GM23338 (cell line): ENCODE results near the gene KDR. TPM values are rescaled to one million over a fixed set of nuclear protein-coding genes. Genes with fewer than 3 reads are reported as not detected.

Source experiments
- ATAC-seq: fragments of 200-7000 bp; cut with Tn5 transposase; 3 replicates; pipeline ENCODE4 v1.9.1; 2020
- DNase-seq: peaks from one replicate; pipeline ENCODE4 v3.0.0-alpha.2; 2015; ENCODE audit warnings: low spot score
- H2AFZ ChIP-seq: fragments of 200-600 bp; sonication (generic); 2 replicates; pipeline ENCODE4 v1.8.0; 2016; ENCODE audit warnings: antibody characterized with exemption, mild to moderate bottlenecking, moderate library complexity
- H3F3A ChIP-seq: fragments of 200-600 bp; sonication (generic); replicated peaks from 2 replicates; pipeline ENCODE4 v1.8.0; 2017; ENCODE audit warnings: antibody characterized with exemption, mixed run types, low read depth
- H3K27ac ChIP-seq: fragments of 200-600 bp; sonication (generic); 2 replicates; pipeline ENCODE4 v1.6.1; 2016; ENCODE audit warnings: low read depth
- H3K27me3 ChIP-seq: fragments of 200-600 bp; sonication (generic); 2 replicates; pipeline ENCODE4 v1.8.0; 2016; ENCODE audit warnings: mild to moderate bottlenecking, mixed run types, moderate library complexity; ENCODE audit not compliant: insufficient read depth
- H3K36me3 ChIP-seq: fragments of 200-600 bp; sonication (generic); 2 replicates; pipeline ENCODE4 v1.8.0; 2016; ENCODE audit warnings: mild to moderate bottlenecking; ENCODE audit not compliant: insufficient read depth
- H3K4me1 ChIP-seq: fragments of 200-600 bp; sonication (generic); 2 replicates; pipeline ENCODE4 v1.8.0; 2016; ENCODE audit warnings: mild to moderate bottlenecking, moderate library complexity; ENCODE audit not compliant: insufficient read depth
- H3K4me2 ChIP-seq: fragments of 200-600 bp; sonication (generic); 2 replicates; pipeline ENCODE4 v1.7.1; 2017; ENCODE audit warnings: mixed run types
- H3K4me3 ChIP-seq: fragments of 200-600 bp; sonication (generic); 2 replicates; pipeline ENCODE4 v1.6.1; 2016; ENCODE audit warnings: mixed run types
- H3K79me2 ChIP-seq: fragments of 200-600 bp; sonication (generic); replicated peaks from 2 replicates; pipeline ENCODE4 v1.8.0; 2017; ENCODE audit warnings: mild to moderate bottlenecking; ENCODE audit not compliant: insufficient read depth
- H3K9me2 ChIP-seq: fragments of 200-600 bp; sonication (generic); 2 replicates; pipeline ENCODE4 v1.8.0; 2017; ENCODE audit not compliant: insufficient read depth
- H4K20me1 ChIP-seq: fragments of 200-600 bp; sonication (generic); replicated peaks from 2 replicates; pipeline ENCODE4 v1.8.0; 2017; ENCODE audit warnings: mild to moderate bottlenecking; ENCODE audit not compliant: insufficient read depth
- H3K27ac Mint-ChIP-seq: 2 replicates; pipeline ENCODE4 v1.8.0; 2020; ENCODE audit warnings: inconsistent platforms, mild to moderate bottlenecking, moderate library complexity, mixed read lengths
- H3K27me3 Mint-ChIP-seq: 3 replicates; pipeline ENCODE4 v1.8.0; 2022; ENCODE audit warnings: low read depth, mild to moderate bottlenecking, moderate library complexity, mixed read lengths, inconsistent platforms; ENCODE audit not compliant: insufficient read depth, poor library complexity
- H3K36me3 Mint-ChIP-seq: 3 replicates; pipeline ENCODE4 v1.8.0; 2021; ENCODE audit warnings: low read depth, mild to moderate bottlenecking, inconsistent platforms, moderate library complexity, mixed read lengths
- H3K4me1 Mint-ChIP-seq: 3 replicates; pipeline ENCODE4 v1.8.0; 2020; ENCODE audit warnings: mild to moderate bottlenecking, inconsistent platforms, mixed read lengths
- H3K4me3 Mint-ChIP-seq: 3 replicates; pipeline ENCODE4 v1.8.0; 2021; ENCODE audit warnings: moderate library complexity, mild to moderate bottlenecking, inconsistent platforms, mixed read lengths
- H3K9me3 Mint-ChIP-seq: 3 replicates; pipeline ENCODE4 v1.8.0; 2020; ENCODE audit warnings: moderate library complexity, mild to moderate bottlenecking, inconsistent platforms, mixed read lengths
- CREB1 ChIP-seq: fragments of 250-450 bp; sonication (Bioruptor Pico); IDR thresholded peaks from 2 replicates; pipeline ENCODE4 v1.5.0; 2020; ENCODE audit warnings: low read depth, mild to moderate bottlenecking, moderate library complexity
- EZH2 ChIP-seq: fragments of 200-600 bp; sonication (generic); IDR thresholded peaks from one replicate; pipeline ENCODE4 v1.8.0; 2017; ENCODE audit warnings: antibody characterized with exemption, mild to moderate bottlenecking, low read depth; ENCODE audit not compliant: unreplicated experiment
- EZH2phosphoT487 ChIP-seq: fragments of 200-600 bp; sonication (generic); IDR thresholded peaks from one replicate; pipeline ENCODE4 v1.8.1; 2018; ENCODE audit warnings: antibody characterized with exemption; ENCODE audit not compliant: unreplicated experiment
- JUNB ChIP-seq: IDR thresholded peaks from one replicate; pipeline ENCODE4 v1.6.1; 2016; ENCODE audit warnings: antibody characterized with exemption; ENCODE audit not compliant: unreplicated experiment
- NANOG ChIP-seq: IDR thresholded peaks from 2 replicates; pipeline ENCODE4 v1.6.1; 2016; ENCODE audit warnings: antibody characterized with exemption, borderline replicate concordance
- POLR2AphosphoS5 ChIP-seq: IDR thresholded peaks from 2 replicates; pipeline ENCODE4 v1.6.1; 2016; ENCODE audit warnings: antibody characterized with exemption, low read depth
- STAT1 ChIP-seq: IDR thresholded peaks from one replicate; pipeline ENCODE4 v1.6.1; 2016; ENCODE audit warnings: antibody characterized with exemption; ENCODE audit not compliant: unreplicated experiment
- ZNF114 ChIP-seq: fragments of 250-450 bp; sonication (Bioruptor Pico); IDR thresholded peaks from 2 replicates; pipeline ENCODE4 v1.5.0; 2020; ENCODE audit warnings: mild to moderate bottlenecking, moderate library complexity
- ZNF331 ChIP-seq: fragments of 250-450 bp; sonication (Bioruptor Pico); IDR thresholded peaks from 2 replicates; pipeline ENCODE4 v1.5.0; 2020; ENCODE audit warnings: low read depth, mild to moderate bottlenecking, moderate library complexity
- polyA plus RNA-seq: library from polyadenylated mRNA; unstranded; fragments of >200 nt; fragmentation: Nextera tagmentation; extraction: Ambion mirVana; gene quantifications from 2 replicates; pipeline ENCODE4 v1.2.1, GENCODE V29; 2016
- total RNA-seq: library from RNA; depleted of rRNA; stranded (reverse); fragments of >200 nt; shearing (Covaris generic); gene quantifications from 2 replicates; pipeline ENCODE4 v1.2.3, GENCODE V29; 2014
- TF ChIP-seq, protein P1 (sequence below): fragments of 250-450 bp; sonication (Bioruptor Pico); IDR thresholded peaks from 2 replicates; pipeline ENCODE4 v1.5.0; 2020; ENCODE audit warnings: mild to moderate bottlenecking, moderate library complexity
- TF ChIP-seq, protein P2 (sequence below), 2 experiments: fragments of 200-600 bp in 1 of 2; sonication (generic) in 1 of 2; conservative IDR thresholded peaks; 2 replicates each; pipeline versions ENCODE4 v1.5.1 to v1.6.1; 2016 to 2017; ENCODE audit warnings: antibody characterized with exemption in 2 of 2, low read depth in 2 of 2, mild to moderate bottlenecking in 2 of 2, moderate library complexity in 1 of 2
- TF ChIP-seq, protein P3 (sequence below): IDR thresholded peaks from 2 replicates; pipeline ENCODE4 v1.6.1; 2016; ENCODE audit warnings: antibody characterized with exemption

Gene KDR
- total and polyA plus RNA-seq, 2 experiments from 2014 or later, result 27.9 to 109 TPM

DNA sequence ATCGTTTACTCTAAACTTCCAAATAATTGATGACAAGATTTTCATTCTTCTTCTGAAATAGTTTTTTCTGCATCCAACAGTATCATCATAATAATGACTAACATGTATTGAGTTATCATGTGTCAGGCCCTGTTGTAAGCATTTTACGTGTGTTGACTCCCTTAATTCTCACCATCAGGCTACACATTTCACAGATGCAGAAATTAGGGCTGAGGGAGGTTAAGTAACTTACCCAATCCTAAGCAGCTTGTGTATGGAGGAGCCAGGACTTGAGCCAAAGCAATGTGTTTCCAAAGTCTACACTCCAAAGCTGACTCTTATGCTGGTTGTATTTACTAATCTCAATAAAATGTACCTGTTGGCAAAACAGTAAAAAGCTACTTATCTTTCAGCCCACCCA, 11.2 kb upstream of the KDR start:
- ATAC-seq, result no peak
- TF ChIP-seq ZNF114 (CRISPR knock-in tag) (no peak), CREB1 (no peak)
- Histone ChIP-seq H3K9me2 (peaks cover 11% of the 10 kb centered on the region), H3K4me1 (peaks cover 17% of the 10 kb centered on the region), H3K4me3 (no peak overlapping the region), H2AFZ (no peak overlapping the region), H3F3A (no peaks in the 10 kb centered on the region), H4K20me1 (no peaks in the 10 kb centered on the region), H3K79me2 (no peaks in the 10 kb centered on the region), H3K27ac (no peak overlapping the region), H3K36me3 (no peaks in the 10 kb centered on the region), H3K4me2 (no peak overlapping the region), H3K27me3 (no peaks in the 10 kb centered on the region)
- DNase-seq, result no peak
- Mint-ChIP-seq H3K27me3 (no peaks in the 10 kb centered on the region), H3K9me3 (no peaks in the 10 kb centered on the region), H3K4me3 (no peak overlapping the region), H3K36me3 (peaks cover 6% of the 10 kb centered on the region; the same call in 2 of the 3 replicates), H3K4me1 (peaks cover 28% of the 10 kb centered on the region), H3K27ac (no peak overlapping the region)

DNA sequence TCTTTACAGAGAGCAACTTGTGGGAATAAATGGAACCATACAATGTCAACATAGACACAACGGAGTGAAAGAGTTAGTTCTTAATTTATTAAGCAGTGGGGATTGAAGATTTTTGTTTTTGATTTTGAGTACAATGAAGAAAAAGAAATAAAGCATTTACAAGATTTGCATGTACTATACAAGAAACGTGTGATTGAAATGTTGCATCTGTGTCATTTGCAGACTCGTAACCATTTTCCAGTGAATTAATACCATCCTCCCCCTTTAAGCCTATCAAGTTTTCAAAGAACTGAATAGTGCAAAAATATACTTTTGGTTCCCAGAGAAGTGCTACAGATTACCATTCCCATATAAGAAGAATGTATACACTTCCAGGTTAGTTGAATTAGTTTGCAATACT, 8.6 kb upstream of the KDR start:
- H3K27ac Mint-ChIP-seq, result peak overlapping the region; percentile 91
- DNase-seq, result no peak
- TF ChIP-seq, protein P1, sequence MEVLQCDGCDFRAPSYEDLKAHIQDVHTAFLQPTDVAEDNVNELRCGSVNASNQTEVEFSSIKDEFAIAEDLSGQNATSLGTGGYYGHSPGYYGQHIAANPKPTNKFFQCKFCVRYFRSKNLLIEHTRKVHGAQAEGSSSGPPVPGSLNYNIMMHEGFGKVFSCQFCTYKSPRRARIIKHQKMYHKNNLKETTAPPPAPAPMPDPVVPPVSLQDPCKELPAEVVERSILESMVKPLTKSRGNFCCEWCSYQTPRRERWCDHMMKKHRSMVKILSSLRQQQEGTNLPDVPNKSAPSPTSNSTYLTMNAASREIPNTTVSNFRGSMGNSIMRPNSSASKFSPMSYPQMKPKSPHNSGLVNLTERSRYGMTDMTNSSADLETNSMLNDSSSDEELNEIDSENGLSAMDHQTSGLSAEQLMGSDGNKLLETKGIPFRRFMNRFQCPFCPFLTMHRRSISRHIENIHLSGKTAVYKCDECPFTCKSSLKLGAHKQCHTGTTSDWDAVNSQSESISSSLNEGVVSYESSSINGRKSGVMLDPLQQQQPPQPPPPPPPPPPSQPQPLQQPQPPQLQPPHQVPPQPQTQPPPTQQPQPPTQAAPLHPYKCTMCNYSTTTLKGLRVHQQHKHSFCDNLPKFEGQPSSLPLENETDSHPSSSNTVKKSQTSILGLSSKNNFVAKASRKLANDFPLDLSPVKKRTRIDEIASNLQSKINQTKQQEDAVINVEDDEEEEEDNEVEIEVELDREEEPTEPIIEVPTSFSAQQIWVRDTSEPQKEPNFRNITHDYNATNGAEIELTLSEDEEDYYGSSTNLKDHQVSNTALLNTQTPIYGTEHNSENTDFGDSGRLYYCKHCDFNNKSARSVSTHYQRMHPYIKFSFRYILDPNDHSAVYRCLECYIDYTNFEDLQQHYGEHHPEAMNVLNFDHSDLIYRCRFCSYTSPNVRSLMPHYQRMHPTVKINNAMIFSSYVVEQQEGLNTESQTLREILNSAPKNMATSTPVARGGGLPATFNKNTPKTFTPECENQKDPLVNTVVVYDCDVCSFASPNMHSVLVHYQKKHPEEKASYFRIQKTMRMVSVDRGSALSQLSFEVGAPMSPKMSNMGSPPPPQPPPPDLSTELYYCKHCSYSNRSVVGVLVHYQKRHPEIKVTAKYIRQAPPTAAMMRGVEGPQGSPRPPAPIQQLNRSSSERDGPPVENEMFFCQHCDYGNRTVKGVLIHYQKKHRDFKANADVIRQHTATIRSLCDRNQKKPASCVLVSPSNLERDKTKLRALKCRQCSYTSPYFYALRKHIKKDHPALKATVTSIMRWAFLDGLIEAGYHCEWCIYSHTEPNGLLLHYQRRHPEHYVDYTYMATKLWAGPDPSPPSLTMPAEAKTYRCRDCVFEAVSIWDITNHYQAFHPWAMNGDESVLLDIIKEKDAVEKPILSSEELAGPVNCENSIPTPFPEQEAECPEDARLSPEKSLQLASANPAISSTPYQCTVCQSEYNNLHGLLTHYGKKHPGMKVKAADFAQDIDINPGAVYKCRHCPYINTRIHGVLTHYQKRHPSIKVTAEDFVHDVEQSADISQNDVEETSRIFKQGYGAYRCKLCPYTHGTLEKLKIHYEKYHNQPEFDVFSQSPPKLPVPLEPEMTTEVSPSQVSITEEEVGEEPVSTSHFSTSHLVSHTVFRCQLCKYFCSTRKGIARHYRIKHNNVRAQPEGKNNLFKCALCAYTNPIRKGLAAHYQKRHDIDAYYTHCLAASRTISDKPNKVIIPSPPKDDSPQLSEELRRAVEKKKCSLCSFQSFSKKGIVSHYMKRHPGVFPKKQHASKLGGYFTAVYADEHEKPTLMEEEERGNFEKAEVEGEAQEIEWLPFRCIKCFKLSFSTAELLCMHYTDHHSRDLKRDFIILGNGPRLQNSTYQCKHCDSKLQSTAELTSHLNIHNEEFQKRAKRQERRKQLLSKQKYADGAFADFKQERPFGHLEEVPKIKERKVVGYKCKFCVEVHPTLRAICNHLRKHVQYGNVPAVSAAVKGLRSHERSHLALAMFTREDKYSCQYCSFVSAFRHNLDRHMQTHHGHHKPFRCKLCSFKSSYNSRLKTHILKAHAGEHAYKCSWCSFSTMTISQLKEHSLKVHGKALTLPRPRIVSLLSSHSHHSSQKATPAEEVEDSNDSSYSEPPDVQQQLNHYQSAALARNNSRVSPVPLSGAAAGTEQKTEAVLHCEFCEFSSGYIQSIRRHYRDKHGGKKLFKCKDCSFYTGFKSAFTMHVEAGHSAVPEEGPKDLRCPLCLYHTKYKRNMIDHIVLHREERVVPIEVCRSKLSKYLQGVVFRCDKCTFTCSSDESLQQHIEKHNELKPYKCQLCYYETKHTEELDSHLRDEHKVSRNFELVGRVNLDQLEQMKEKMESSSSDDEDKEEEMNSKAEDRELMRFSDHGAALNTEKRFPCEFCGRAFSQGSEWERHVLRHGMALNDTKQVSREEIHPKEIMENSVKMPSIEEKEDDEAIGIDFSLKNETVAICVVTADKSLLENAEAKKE (CRISPR knock-in tag), result no peak
- TF ChIP-seq NANOG (no peak), JUNB (no peak), POLR2AphosphoS5 (no peak), EZH2 (no peak), EZH2phosphoT487 (no peak), CREB1 (no peak), ZNF331 (no peak), STAT1 (no peak), ZNF114 (CRISPR knock-in tag) (no peak)
- TF ChIP-seq, protein P2, sequence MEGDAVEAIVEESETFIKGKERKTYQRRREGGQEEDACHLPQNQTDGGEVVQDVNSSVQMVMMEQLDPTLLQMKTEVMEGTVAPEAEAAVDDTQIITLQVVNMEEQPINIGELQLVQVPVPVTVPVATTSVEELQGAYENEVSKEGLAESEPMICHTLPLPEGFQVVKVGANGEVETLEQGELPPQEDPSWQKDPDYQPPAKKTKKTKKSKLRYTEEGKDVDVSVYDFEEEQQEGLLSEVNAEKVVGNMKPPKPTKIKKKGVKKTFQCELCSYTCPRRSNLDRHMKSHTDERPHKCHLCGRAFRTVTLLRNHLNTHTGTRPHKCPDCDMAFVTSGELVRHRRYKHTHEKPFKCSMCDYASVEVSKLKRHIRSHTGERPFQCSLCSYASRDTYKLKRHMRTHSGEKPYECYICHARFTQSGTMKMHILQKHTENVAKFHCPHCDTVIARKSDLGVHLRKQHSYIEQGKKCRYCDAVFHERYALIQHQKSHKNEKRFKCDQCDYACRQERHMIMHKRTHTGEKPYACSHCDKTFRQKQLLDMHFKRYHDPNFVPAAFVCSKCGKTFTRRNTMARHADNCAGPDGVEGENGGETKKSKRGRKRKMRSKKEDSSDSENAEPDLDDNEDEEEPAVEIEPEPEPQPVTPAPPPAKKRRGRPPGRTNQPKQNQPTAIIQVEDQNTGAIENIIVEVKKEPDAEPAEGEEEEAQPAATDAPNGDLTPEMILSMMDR (conservative IDR thresholded peaks at IDR 0.05; ENCODE audit: low read depth in 2 of 2), result no peak
- TF ChIP-seq, protein P3, sequence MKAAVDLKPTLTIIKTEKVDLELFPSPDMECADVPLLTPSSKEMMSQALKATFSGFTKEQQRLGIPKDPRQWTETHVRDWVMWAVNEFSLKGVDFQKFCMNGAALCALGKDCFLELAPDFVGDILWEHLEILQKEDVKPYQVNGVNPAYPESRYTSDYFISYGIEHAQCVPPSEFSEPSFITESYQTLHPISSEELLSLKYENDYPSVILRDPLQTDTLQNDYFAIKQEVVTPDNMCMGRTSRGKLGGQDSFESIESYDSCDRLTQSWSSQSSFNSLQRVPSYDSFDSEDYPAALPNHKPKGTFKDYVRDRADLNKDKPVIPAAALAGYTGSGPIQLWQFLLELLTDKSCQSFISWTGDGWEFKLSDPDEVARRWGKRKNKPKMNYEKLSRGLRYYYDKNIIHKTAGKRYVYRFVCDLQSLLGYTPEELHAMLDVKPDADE, result no peak

More for the DNA sequence above, 8.6 kb upstream of the KDR start:
- Histone ChIP-seq H3K27me3 (no peaks in the 10 kb centered on the region), H2AFZ (no peak overlapping the region), H3F3A (no peaks in the 10 kb centered on the region), H3K79me2 (no peaks in the 10 kb centered on the region), H3K36me3 (no peaks in the 10 kb centered on the region), H3K4me2 (peak overlapping the region; percentile 46; the same call in 1 of the 2 replicates), H3K27ac (peak overlapping the region; percentile 89; the same call in 1 of the 2 replicates), H3K4me1 (peaks cover 24% of the 10 kb centered on the region), H3K9me2 (peaks cover 11% of the 10 kb centered on the region), H4K20me1 (no peaks in the 10 kb centered on the region), H3K4me3 (no peak overlapping the region)
- peaks cover 7% of the 10 kb centered on the region; the same call in 2 of the 3 replicates for H3K9me3 Mint-ChIP-seq
- no peaks in the 10 kb centered on the region for H3K27me3 Mint-ChIP-seq
- H3K4me3 Mint-ChIP-seq, result no peak overlapping the region
- peaks cover 35% of the 10 kb centered on the region for H3K4me1 Mint-ChIP-seq
- H3K36me3 Mint-ChIP-seq, result peaks cover 12% of the 10 kb centered on the region; the same call in 2 of the 3 replicates
- ATAC-seq, result no peak
